Measurements from ENCODE around the gene ANK3.

DNA sequence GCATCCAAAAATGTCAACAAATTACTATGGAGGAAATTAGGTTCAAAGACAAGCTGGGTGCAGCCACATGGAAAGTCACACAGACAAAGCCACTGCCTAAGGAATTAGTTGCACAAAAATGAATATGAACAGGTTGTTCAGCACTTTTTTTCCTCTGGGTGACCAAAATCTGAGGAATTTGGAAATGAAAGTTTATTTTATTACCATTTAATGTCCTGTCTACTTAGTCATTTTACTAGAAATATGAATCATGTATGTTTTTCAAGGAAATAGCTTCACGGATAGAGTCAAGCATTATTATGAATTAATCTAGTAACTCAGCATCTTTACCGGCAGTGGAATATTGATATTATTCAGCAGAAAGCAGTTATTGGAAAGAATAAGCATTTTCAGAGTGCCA, 106.3 kb downstream of the ANK3 start:
- no peak for TF ChIP-seq GATA2 (IDR thresholded peaks at IDR 0.05; ENCODE audit: low read depth, low read length)
- no peak for TF ChIP-seq GATA3 (IDR thresholded peaks at IDR 0.05; ENCODE audit: low read depth, low read length)
